ENCODE data around the gene EPS8L2.

The EPS8L2 gene

DNA sequence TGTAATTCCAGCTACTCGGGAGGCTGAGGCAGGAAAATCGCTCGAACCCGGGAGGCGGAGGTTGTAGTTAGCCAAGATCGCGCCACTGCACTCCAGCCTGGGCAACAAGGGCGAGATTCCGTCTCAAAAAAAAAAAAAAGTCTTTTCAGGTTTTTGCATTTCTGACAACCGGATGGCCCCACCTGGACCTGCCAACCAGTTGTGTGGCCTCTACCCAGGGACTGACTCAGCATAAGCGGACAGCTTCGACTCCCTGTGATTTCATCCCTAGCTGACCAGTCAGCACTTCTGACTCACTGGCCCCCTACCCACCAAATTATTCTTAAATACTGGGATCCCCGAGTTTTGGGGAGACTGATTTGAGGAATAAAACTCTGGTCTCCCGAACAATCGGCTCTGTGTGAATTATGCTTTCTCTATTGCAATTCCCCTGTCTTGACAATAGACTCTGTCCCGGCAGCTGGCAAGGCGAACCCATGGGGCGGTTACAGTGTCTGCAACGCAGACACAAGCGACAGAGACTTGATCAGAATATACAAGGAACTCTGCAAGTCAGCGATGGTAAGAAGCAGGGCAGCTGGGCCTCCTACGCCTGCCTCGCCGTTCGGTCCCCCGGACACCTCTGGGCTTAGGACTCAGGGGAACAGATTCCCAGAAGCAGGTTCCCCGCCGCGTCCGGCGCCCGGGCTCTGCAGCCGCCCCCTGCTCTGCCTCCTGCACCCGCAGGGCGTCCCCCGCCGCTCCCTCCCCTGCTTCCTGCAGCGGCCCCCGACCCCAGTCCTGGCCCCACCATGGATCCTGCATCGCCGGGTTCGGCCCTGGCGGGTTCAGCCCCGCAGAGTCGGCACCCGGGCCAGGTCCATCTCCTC is 40.5 kb downstream of the EPS8L2 start:
- TF ChIP-seq, protein P1, sequence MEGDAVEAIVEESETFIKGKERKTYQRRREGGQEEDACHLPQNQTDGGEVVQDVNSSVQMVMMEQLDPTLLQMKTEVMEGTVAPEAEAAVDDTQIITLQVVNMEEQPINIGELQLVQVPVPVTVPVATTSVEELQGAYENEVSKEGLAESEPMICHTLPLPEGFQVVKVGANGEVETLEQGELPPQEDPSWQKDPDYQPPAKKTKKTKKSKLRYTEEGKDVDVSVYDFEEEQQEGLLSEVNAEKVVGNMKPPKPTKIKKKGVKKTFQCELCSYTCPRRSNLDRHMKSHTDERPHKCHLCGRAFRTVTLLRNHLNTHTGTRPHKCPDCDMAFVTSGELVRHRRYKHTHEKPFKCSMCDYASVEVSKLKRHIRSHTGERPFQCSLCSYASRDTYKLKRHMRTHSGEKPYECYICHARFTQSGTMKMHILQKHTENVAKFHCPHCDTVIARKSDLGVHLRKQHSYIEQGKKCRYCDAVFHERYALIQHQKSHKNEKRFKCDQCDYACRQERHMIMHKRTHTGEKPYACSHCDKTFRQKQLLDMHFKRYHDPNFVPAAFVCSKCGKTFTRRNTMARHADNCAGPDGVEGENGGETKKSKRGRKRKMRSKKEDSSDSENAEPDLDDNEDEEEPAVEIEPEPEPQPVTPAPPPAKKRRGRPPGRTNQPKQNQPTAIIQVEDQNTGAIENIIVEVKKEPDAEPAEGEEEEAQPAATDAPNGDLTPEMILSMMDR (IDR thresholded peaks at IDR 0.05; ENCODE audit: control extremely low read depth, extremely low read depth, low read depth, missing control alignments): no peak
- CTCF ChIA-PET: interaction anchor here (1.7 to 12.5 kb wide), 6 partner anchors 8 to 192 kb away, joined by 4 to 112 read pairs (median 8); no protein-coding TSS in a partner anchor

DNA sequence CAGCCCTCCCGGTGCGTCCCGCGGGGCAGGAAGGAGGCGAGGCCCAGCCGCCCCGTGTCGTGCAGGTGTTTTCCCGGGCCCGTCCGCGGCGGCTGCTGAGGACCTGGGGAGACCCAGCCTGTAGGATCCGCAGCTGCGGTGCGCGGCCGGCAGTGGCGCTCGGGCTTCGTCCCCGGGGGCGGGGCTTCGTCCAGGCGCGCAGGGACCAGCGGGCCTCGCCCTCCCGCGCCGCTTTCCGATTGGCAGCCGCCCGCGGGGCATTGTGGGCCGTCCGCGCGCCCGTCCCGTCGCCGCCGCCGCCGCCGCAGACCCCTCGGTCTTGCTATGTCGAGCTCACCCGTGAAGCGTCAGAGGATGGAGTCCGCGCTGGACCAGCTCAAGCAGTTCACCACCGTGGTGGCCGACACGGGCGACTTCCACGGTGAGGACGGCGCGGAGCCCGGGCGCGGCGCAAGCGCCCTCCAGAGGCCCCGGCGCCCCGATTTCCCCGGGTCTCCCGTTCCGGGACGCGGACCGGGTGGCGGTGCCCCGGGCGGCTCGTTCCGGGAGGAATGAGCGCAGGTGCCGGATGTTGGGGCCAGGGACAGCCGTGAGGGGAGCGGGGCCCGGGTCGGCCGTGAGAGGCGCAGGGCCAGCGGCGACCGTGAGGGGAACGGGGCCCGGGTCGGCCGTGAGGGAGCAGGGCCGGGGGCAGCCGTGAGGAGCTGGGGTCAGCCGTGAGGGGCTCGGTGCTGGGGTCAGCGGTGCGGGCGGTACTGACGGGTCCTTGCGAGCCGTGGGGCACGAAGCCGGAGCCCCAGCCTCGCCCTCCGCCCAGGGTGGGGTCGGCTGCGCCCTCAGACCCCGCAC is 41.4 kb downstream of the EPS8L2 start, which contains the start of gene TALDO1:
TSS of gene TALDO1 (plus strand) at position 307 of the 849 bp plus-strand sequence. CDS start at position 325, 18 bp downstream.
- ChIA-PET POLR2A (no interaction called here), CTCF (interaction anchor here (0.8 to 12.5 kb wide), 7 partner anchors 9 to 193 kb away, joined by 3 to 112 read pairs (median 7); no protein-coding TSS in a partner anchor)
- DNase-seq (ENCODE audit: extremely low spot score): peak; percentile 97
- TF ChIP-seq, protein P1 (IDR thresholded peaks at IDR 0.05; ENCODE audit: control extremely low read depth, extremely low read depth, low read depth, missing control alignments): peak; percentile 28

More for the DNA sequence above, 40.5 kb downstream of the EPS8L2 start:
- POLR2A ChIA-PET: no interaction called here
- DNase-seq (ENCODE audit: extremely low spot score): no peak

DNA sequence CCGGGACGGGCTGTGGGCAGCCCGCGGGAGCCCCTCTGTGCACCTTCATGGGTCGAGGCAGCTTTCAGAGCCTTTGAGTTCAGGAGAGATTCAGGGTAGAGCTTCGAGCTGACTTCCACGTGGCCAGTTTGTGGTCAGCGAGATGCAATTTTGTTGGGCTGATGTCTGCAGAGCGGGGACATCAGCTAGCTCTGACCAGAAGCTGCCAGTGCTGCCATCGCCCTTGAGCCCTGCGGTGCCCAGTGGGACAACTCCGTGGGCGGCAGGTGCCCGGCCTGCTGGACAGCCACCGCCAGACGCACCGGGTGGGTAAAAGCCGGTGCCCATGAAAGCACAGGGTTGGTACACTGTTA is 42.0 kb downstream of the EPS8L2 start:
- DNase-seq (ENCODE audit: extremely low spot score): no peak

DNA sequence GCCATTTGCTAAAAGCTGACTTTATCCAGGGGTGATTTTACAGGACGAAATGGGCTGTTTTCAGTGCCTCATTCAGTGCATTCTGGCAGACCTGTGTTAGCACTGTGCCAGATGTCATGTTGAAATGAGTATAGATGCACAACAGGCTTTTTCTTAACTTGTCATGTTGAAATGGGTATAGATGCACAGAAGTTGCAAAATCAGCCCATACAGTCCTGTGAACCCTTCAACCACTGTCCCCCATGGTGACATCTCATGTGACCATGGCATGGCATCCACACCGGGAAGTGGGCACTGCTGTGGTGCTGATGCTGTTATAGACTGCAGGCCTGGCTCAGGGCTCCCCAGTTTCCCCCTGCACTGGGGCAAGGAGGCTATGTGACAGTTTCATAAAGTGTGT is 43.7 kb downstream of the EPS8L2 start:
- ChIA-PET CTCF (no interaction called here), POLR2A (interaction anchor here (0.7 kb wide), 1 partner anchor 55 kb away, joined by 4 read pairs; no protein-coding TSS in a partner anchor)
- no peak for DNase-seq (ENCODE audit: extremely low spot score)
- TF ChIP-seq, protein P1 (IDR thresholded peaks at IDR 0.05; ENCODE audit: control extremely low read depth, extremely low read depth, low read depth, missing control alignments): no peak

More for the DNA sequence above, 42.0 kb downstream of the EPS8L2 start:
- TF ChIP-seq, protein P1 (IDR thresholded peaks at IDR 0.05; ENCODE audit: control extremely low read depth, extremely low read depth, low read depth, missing control alignments): no peak
- ChIA-PET POLR2A (no interaction called here), CTCF (interaction anchor here (0.8 to 12.5 kb wide), 7 partner anchors 9 to 194 kb away, joined by 3 to 112 read pairs (median 7); no protein-coding TSS in a partner anchor)

DNA sequence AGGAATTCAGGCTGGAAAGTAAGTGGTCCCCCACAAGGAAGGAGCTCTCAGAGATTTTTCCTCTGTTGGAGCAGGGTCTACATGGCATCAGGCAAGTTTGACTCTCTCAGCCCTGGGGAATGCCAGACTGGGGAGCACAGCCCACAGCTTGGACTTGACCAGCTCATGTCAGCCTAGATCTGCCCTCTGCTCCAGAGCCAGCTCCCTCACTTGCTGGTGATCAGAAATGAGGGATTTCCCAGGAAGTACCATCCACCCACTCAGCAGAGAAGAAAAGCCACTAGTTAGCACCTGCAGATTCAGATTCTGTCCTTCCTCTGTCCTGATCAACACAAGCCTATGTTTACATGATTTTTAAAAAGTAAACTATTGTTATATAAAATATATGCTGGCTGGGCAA is 54.2 kb downstream of the EPS8L2 start:
- CTCF ChIA-PET: interaction anchor here (1.1 to 2.8 kb wide), 3 partner anchors 12 to 86 kb away, joined by 3 to 13 read pairs (median 6); partner anchors contain the start of genes DEAF1, TALDO1 and TMEM80
- DNase-seq (ENCODE audit: extremely low spot score): no peak
- TF ChIP-seq, protein P1 (IDR thresholded peaks at IDR 0.05; ENCODE audit: control extremely low read depth, extremely low read depth, low read depth, missing control alignments): no peak
- POLR2A ChIA-PET: no interaction called here

DNA sequence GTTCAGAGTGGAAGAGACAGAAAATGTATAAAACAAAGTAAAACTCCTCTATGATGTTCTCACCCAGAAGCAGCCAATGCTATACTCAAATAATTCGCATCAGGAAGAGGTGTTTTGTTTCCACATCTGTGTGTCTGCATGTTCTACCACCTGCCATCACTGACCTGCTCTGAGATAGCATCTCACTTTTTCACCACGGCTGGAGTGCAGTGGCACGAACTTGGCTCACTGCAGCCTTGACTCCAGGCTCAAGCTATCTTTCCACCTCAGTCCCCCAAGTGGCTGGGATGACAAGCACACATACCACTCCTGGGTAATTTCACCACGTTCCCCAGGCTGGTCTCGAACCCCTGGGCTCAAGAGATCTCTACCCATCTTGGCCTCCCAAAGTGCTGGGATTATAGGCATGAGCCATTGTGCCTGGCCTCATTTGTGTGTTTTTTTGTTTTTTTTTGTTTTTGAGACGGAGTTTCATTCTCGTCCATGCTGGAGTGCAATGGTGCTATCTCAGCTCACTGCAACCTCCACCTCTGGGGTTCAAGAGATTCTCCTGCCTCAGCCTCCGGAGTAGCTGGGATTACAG is 55.6 kb downstream of the EPS8L2 start:
- DNase-seq (ENCODE audit: extremely low spot score): no peak
- POLR2A ChIA-PET: no interaction called here
- TF ChIP-seq, protein P1 (IDR thresholded peaks at IDR 0.05; ENCODE audit: control extremely low read depth, extremely low read depth, low read depth, missing control alignments): no peak
- CTCF ChIA-PET: no interaction called here

Data from GM10248 (cell line).